ENCODE measurements around the gene POMT1. TPM values are rescaled to one million over a fixed set of nuclear protein-coding genes. Genes with fewer than 3 reads are reported as not detected.

POMT1 gene
- total RNA-seq, 2 experiments from 2014 or later, result 30.2 to 35.9 TPM

DNA sequence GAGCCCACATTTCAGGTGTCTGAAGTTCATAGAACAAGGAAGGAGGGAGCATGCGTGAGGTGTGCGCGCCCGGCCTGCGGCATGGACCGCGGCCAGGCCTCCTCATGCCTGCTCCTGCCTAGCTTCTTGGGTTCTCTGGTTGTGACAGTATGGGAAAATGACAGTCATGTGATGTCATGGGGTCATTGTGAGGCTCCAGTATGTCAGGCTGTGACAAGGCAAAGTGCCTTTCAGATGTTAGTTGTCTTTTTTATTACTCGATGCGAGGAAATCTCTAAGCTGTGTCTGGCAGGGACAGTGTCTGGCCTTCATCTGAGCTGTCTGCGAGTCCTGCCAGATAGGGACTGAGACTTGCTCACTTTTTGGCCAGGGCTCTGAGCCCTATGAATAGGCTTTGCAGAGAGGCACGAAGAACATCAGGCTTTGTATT is 15.1 kb downstream of the POMT1 start:
- Mint-ChIP-seq H3K4me1 (ENCODE audit: low read depth) (no peaks in the 10 kb centered on the region), H3K9me3 (no peaks in the 10 kb centered on the region), H3K27me3 (no peaks in the 10 kb centered on the region), H3K27ac (no peak overlapping the region), H3K4me3 (no peak overlapping the region), H3K36me3 (ENCODE audit: low read depth) (peaks cover 10% of the 10 kb centered on the region)
- ATAC-seq, result no peak
- no peak for DNase-seq
- intact Hi-C loops (cut with micrococcal nuclease), result no loop called here
- TF ChIP-seq, protein P1, sequence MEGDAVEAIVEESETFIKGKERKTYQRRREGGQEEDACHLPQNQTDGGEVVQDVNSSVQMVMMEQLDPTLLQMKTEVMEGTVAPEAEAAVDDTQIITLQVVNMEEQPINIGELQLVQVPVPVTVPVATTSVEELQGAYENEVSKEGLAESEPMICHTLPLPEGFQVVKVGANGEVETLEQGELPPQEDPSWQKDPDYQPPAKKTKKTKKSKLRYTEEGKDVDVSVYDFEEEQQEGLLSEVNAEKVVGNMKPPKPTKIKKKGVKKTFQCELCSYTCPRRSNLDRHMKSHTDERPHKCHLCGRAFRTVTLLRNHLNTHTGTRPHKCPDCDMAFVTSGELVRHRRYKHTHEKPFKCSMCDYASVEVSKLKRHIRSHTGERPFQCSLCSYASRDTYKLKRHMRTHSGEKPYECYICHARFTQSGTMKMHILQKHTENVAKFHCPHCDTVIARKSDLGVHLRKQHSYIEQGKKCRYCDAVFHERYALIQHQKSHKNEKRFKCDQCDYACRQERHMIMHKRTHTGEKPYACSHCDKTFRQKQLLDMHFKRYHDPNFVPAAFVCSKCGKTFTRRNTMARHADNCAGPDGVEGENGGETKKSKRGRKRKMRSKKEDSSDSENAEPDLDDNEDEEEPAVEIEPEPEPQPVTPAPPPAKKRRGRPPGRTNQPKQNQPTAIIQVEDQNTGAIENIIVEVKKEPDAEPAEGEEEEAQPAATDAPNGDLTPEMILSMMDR (IDR thresholded peaks at IDR 0.05), result no peak
- POLR2A ChIA-PET, result interaction anchor here (1.0 to 1.2 kb wide), 2 partner anchors 19 to 22 kb away, joined by 3 read pairs; no protein-coding TSS in a partner anchor
- CTCF ChIA-PET, result no interaction called here

DNA sequence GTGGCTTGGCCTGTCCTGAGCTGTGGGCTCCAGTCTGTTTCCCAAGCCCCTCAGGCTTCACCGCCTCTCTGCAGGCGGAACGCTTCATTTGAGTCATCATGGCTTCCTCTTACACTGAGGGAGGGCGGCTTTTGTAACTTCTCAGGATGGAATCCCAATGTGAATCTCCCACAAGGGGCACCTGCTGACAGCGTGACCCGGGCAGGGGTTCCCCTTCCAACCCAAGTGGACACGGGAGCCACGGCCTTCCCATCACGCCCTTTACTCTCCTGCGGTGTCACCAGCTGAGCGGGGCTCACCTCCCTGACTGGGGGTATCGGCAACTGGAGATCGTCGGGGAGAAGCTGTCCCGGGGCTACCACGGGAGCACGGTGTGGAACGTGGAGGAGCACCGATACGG is 15.8 kb downstream of the POMT1 start:
- Mint-ChIP-seq H3K27ac (peak overlapping the region; percentile 30), H3K36me3 (ENCODE audit: low read depth) (peaks cover 9% of the 10 kb centered on the region), H3K27me3 (no peaks in the 10 kb centered on the region), H3K4me3 (no peak overlapping the region), H3K4me1 (ENCODE audit: low read depth) (no peaks in the 10 kb centered on the region), H3K9me3 (no peaks in the 10 kb centered on the region)
- ChIA-PET POLR2A (interaction anchor here (1.2 kb wide), 1 partner anchor 22 kb away, joined by 3 read pairs; no protein-coding TSS in a partner anchor), CTCF (no interaction called here)
- intact Hi-C loops (cut with micrococcal nuclease), result no loop called here
- DNase-seq (no peak), ATAC-seq (no peak)
- TF ChIP-seq, protein P1 (IDR thresholded peaks at IDR 0.05), result no peak

DNA sequence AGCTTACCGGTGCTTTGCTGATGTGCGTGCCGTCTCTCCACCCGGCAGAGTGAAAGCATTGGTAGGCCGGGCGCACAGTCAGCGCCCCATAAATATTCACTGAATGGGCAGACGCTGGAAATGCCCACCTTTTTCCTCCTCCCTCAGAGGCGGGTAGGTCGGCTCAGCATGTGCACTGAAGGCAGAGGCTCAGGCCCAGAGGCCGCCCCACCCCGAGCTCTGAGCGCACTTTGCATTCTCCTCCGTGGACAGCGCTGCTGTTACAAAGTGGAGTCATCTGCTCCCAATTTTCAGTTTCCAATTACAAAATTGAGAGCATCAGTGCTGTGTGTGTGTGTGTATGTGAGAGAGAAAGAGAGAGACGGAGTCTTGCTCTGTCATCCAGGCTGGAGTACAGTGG is 17.8 kb downstream of the POMT1 start:
- ATAC-seq, result no peak
- Mint-ChIP-seq H3K9me3 (no peaks in the 10 kb centered on the region), H3K27ac (no peak overlapping the region), H3K4me3 (no peak overlapping the region), H3K4me1 (ENCODE audit: low read depth) (no peaks in the 10 kb centered on the region), H3K27me3 (no peaks in the 10 kb centered on the region), H3K36me3 (ENCODE audit: low read depth) (peaks cover 8% of the 10 kb centered on the region)
- intact Hi-C loops (cut with micrococcal nuclease), result no loop called here
- POLR2A ChIA-PET, result interaction anchor here (0.7 to 1.4 kb wide), 2 partner anchors 23 to 115 kb away, joined by 3 read pairs; no protein-coding TSS in a partner anchor
- CTCF ChIA-PET, result no interaction called here
- TF ChIP-seq, protein P1 (IDR thresholded peaks at IDR 0.05), result no peak
- no peak for DNase-seq

DNA sequence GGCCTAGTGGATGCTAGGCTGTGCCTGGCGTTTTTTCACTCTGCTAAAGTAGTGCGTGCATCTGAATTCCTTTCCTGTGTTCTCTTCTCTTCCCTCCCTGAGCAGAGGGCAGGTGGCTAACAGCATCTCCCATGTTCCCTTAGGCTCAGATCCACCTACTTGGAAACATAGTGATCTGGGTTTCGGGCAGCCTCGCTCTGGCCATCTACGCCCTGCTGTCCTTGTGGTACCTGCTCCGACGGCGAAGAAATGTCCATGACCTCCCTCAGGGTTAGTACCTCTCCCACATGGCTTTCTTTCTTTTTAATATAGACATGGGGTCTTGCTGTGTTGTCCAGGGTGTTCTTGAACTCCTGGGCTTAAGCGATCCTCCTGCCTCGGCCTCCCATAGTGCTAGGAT is 18.5 kb downstream of the POMT1 start:
- ChIA-PET POLR2A (no interaction called here), CTCF (no interaction called here)
- ATAC-seq, result no peak
- Mint-ChIP-seq H3K4me3 (no peak overlapping the region), H3K4me1 (ENCODE audit: low read depth) (no peaks in the 10 kb centered on the region), H3K27ac (no peak overlapping the region), H3K27me3 (no peaks in the 10 kb centered on the region), H3K36me3 (ENCODE audit: low read depth) (peaks cover 9% of the 10 kb centered on the region), H3K9me3 (no peaks in the 10 kb centered on the region)
- no peak for DNase-seq
- TF ChIP-seq, protein P1 (IDR thresholded peaks at IDR 0.05), result no peak
- intact Hi-C loops (cut with micrococcal nuclease), result no loop called here

DNA sequence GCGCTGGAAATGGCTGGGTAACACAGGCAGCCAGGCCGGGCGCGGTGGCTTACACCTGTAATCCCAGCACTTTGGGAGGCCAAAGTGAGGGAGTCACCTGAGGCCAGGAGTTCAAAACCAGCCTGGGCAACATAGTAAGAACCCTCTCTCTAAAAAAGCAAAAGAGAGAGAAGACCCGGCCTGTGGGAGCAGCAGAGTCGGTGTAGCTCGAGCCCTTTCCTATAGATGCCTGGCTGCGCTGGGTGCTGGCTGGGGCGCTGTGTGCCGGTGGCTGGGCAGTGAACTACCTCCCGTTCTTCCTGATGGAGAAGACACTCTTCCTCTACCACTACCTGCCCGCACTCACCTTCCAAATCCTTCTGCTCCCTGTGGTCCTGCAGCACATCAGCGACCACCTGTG is 19.1 kb downstream of the POMT1 start:
- Mint-ChIP-seq H3K27me3 (no peaks in the 10 kb centered on the region), H3K27ac (no peak overlapping the region), H3K36me3 (ENCODE audit: low read depth) (peaks cover 15% of the 10 kb centered on the region), H3K4me1 (ENCODE audit: low read depth) (no peaks in the 10 kb centered on the region), H3K4me3 (no peak overlapping the region), H3K9me3 (no peaks in the 10 kb centered on the region)
- TF ChIP-seq, protein P1 (IDR thresholded peaks at IDR 0.05), result no peak
- CTCF ChIA-PET, result no interaction called here
- DNase-seq (no peak), ATAC-seq (no peak)
- POLR2A ChIA-PET, result no interaction called here
- intact Hi-C loops (cut with micrococcal nuclease), result no loop called here

Measured in activated CD8-positive, alpha-beta T cell treated with anti-CD3 and anti-CD28 coated beads for 36 hours (primary cell).